ENCODE results near the gene MAFG. TPM values are rescaled to one million over a fixed set of nuclear protein-coding genes. Genes with fewer than 3 reads are reported as not detected.

MAFG gene
- total RNA-seq, 1 donor, result 19.1 TPM

DNA sequence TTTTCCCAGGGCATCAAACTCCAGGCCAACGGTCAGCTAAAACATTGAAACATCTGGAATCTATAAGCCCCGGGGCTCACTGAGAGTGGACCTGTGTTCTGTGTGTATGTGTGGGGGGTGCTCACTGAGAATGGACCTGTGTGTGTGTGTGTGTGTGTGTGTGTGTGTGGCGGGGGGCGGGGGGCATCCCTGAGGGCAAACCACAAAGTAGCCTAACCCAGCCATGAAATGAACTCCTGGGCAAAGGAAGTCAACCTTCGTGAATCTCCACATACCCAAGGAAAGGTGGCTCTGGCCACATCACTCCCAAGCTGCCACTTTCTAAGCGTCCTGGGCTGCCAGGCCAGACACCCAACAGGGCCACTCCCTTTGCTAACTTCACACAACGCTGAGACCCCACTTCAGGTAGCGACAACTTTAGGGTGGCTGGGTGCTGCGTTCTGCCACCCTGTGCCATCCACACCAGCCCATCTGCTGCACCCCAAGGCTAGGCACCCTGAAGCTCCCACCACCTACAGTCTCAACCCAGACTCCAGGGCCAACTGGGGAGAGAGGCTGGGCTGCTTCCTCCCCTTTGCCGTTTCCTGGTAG is 1.6 kb downstream of the MAFG start:
- TF ChIP-seq, protein P1, sequence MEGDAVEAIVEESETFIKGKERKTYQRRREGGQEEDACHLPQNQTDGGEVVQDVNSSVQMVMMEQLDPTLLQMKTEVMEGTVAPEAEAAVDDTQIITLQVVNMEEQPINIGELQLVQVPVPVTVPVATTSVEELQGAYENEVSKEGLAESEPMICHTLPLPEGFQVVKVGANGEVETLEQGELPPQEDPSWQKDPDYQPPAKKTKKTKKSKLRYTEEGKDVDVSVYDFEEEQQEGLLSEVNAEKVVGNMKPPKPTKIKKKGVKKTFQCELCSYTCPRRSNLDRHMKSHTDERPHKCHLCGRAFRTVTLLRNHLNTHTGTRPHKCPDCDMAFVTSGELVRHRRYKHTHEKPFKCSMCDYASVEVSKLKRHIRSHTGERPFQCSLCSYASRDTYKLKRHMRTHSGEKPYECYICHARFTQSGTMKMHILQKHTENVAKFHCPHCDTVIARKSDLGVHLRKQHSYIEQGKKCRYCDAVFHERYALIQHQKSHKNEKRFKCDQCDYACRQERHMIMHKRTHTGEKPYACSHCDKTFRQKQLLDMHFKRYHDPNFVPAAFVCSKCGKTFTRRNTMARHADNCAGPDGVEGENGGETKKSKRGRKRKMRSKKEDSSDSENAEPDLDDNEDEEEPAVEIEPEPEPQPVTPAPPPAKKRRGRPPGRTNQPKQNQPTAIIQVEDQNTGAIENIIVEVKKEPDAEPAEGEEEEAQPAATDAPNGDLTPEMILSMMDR (IDR thresholded peaks at IDR 0.05; ENCODE audit: insufficient read depth, low read length), result no peak
- H3K4me3 ChIP-seq (ENCODE audit: low read depth, low read length), result peak overlapping the region; percentile 79
- DNase-seq (ENCODE audit: low read depth), result no peak

DNA sequence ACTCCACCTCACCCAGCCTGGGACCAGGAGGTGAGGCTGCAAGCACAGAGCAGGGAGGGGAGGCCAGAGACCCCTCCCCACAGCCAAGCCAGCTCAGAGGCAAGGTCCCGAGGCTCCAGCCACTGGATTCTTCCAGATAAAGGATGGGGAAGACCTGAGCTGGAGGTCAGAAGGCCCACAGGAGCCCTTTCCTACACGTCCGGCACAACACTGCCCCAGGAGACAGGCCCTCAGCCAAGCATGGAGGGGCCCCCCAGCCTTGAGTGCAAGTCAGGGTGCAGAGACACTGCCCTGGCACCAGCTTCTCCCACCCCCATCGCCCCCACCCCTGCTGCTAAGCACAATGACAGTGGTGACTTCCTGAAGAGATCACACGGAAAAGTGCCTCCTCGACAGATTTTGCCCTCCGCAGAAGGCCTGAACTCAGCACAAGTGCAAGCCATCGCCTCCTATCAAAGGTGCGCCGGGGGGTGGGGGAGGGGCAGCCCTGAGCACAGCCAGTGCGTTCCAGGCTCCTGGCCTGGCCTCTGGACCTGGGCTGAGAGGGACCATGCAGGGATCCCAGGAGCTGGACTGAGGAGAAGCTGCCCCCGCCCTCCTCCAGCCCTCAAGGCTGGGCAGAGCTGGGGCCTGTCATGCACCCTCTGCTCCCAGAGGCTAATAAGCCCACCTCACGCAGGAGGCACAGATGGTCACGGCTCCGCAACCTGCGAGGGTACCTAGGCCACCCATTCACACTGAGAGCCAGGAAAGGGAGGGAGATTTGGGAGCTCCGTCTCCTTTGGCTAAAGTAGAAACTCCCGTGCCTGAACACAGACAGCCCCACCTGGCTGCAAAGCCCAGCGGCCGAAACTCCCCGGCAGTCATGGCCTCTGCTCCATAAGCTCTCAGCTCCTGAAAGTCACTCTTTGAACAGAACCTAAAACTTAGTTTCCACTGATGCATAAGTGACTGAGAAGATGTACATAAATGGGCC is 2.7 kb downstream of the MAFG start:
- TF ChIP-seq, protein P1 (IDR thresholded peaks at IDR 0.05; ENCODE audit: insufficient read depth, low read length), result no peak
- H3K4me3 ChIP-seq (ENCODE audit: low read depth, low read length), result peak overlapping the region; percentile 73
- no peak for DNase-seq (ENCODE audit: low read depth)

DNA sequence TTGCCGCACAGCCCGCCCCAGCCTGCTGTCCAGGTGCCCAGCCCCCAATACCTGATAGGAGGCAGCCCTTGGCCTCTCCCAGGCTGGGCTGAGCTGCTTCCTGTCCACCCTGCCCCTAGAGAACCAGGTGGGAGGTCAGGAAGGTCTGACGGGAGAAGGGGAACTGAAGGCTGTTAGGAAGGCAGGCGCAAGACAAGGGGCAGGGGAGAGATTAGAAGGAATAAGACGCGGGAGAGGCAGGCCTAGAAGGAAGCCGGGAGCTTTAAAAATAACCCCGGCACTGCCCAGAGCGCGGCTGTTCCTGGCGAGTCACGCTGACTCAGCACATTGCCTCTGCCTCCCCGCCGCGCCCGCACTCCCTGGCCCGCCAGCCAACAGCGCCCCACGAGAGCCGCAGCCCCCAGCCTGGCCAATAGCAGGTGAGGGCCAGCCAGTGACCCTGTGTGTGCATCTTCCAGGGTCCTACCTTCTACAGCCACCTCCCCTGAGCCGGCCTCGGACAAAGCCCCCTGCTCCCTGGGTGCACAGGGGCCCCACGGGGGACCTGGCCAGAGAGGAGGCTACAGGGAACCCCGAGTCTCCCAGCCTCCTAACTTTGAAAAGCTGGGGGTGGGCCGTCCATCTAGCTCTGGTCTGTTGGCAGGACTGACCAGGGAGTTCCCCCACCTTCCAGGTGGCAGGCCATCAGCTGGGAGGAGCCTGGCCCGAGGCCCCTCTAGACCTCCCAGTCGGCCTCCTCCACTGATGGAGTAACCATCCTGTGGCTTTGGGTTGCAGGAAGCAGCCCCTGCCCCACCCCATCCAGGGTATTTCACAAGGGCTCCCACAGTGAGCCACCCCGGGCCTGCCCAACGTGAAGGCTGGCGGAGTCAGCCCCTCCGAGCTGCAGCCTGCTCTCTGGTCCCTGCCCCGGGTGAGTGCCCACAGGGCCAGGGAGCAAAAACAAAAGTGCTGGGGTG is 4.0 kb downstream of the MAFG start:
- peak overlapping the region; percentile 73 for H3K4me3 ChIP-seq (ENCODE audit: low read depth, low read length)
- DNase-seq (ENCODE audit: low read depth), result peak; percentile 87
- TF ChIP-seq, protein P1 (IDR thresholded peaks at IDR 0.05; ENCODE audit: insufficient read depth, low read length), result no peak

DNA sequence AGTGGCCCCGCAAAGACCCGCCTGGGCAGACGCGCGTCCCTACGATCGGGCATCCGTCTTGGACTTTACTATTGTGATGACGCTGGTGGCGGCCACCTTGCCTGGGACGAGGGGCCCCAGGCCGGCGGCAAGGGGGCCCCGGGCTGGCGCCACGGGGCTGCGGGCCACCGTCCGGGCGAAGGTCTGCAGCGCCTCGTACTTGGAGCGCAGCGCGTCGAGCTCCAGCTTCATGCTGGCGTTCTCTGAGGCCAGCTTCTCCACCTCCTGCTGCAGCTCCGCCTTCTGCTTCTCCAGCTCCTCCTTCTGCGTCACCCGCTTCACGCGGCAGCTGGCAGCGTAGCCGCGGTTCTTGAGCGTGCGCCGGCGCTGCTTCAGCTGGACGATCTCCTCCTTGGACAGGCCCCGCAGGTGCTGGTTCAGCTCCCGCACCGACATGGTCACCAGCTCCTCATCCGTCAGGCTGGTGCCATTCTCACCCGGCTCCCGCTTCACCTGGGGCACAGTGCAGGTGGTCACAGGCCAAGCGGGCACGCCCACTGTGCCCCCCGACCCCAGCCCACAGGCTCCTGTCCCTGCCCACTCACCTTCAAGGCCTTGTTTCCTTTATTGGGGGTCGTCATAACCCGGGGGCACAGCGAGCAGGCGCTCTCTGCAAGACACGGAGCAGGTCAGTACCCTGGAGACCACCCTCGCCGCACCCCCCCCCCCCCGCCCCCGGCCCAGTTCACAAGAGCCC is 4.8 kb downstream of the MAFG start:
- DNase-seq (ENCODE audit: low read depth), result no peak
- TF ChIP-seq, protein P1 (IDR thresholded peaks at IDR 0.05; ENCODE audit: insufficient read depth, low read length), result no peak
- H3K4me3 ChIP-seq (ENCODE audit: low read depth, low read length), result peak overlapping the region; percentile 73

DNA sequence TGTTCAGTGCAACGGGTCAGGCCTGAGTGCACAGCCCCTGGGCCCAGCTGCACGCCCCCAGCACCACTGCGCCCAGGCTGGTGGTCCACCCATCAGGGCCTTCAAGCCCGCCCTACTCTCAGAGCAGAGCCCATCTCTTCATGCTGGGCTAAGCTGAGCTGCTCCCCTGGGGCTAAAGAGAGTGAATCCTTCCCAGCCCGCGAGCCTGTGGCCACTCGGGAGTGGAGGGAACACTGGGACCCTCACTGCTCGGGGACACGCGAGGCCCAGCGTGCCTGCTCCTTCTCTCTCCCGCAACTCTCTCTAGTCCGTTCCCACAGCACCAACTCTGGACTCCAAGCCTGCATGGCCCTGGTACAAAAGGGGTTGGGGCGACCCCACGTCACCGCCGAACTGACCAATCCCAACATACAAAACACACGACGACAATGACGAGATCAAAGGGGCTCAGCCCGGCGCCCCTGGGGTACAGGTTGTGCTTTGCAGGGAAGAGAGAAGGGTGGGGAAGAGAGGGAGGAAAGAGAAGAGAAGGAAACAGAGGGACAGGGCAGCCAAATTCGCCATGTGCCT is 5.5 kb downstream of the MAFG start:
- TF ChIP-seq, protein P1 (IDR thresholded peaks at IDR 0.05; ENCODE audit: insufficient read depth, low read length), result no peak
- peak overlapping the region; percentile 31 for H3K4me3 ChIP-seq (ENCODE audit: low read depth, low read length)
- DNase-seq (ENCODE audit: low read depth), result no peak

All from fibroblast of the aortic adventitia (primary cell).